HepG2 (cell line): ENCODE measurements around the gene MRPL54.

Experiments used
- CAMTA2 ChIP-seq: sonication (generic); formaldehyde crosslinking; IDR thresholded peaks from 2 replicates; pipeline ENCODE4 v1.4.0; 2020; ENCODE audit warnings: mild to moderate bottlenecking, missing genetic modification reagents, borderline replicate concordance
- NRL ChIP-seq: sonication (generic); formaldehyde crosslinking; IDR thresholded peaks from 2 replicates; pipeline ENCODE4 v1.5.0; 2020; ENCODE audit warnings: missing genetic modification reagents, mild to moderate bottlenecking, moderate library complexity, borderline replicate concordance
- TCF12 ChIP-seq, 2 experiments: fragments of 450-650 bp in 1 of 2; sonication (generic) in 1 of 2; formaldehyde crosslinking in 1 of 2; IDR thresholded peaks; 2 replicates each; pipeline versions ENCODE4 v1.6.1 to v1.8.0; 2017 to 2022; ENCODE audit warnings: antibody characterized with exemption in 1 of 2, mild to moderate bottlenecking in 1 of 2, missing genetic modification reagents in 1 of 2, moderate library complexity in 1 of 2
- ZNF484 ChIP-seq: sonication (generic); formaldehyde crosslinking; IDR thresholded peaks from 2 replicates; pipeline ENCODE4 v1.5.1; 2020; ENCODE audit warnings: mild to moderate bottlenecking, low read depth, missing genetic modification reagents, borderline replicate concordance
- ZNF709 ChIP-seq: sonication (generic); formaldehyde crosslinking; IDR thresholded peaks from 2 replicates; pipeline ENCODE4 v1.5.0; 2020; ENCODE audit warnings: mild to moderate bottlenecking, missing genetic modification reagents
- ZNF839 ChIP-seq: sonication (generic); formaldehyde crosslinking; IDR thresholded peaks from 2 replicates; pipeline ENCODE4 v1.4.0; 2020; ENCODE audit warnings: missing genetic modification reagents, mild to moderate bottlenecking, borderline replicate concordance
- TF ChIP-seq, protein P1 (sequence below): sonication (generic); formaldehyde crosslinking; IDR thresholded peaks from 2 replicates; pipeline ENCODE4 v1.5.0; 2020; ENCODE audit warnings: mild to moderate bottlenecking, missing genetic modification reagents, moderate library complexity

GRCh38 chr19:3782903-3783302, 20.4 kb downstream of the MRPL54 start:
- TF ChIP-seq, protein P1, sequence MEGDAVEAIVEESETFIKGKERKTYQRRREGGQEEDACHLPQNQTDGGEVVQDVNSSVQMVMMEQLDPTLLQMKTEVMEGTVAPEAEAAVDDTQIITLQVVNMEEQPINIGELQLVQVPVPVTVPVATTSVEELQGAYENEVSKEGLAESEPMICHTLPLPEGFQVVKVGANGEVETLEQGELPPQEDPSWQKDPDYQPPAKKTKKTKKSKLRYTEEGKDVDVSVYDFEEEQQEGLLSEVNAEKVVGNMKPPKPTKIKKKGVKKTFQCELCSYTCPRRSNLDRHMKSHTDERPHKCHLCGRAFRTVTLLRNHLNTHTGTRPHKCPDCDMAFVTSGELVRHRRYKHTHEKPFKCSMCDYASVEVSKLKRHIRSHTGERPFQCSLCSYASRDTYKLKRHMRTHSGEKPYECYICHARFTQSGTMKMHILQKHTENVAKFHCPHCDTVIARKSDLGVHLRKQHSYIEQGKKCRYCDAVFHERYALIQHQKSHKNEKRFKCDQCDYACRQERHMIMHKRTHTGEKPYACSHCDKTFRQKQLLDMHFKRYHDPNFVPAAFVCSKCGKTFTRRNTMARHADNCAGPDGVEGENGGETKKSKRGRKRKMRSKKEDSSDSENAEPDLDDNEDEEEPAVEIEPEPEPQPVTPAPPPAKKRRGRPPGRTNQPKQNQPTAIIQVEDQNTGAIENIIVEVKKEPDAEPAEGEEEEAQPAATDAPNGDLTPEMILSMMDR (CRISPR knock-in tag), result no peak
- no peak for TF ChIP-seq NRL (CRISPR knock-in tag)
- no peak for TF ChIP-seq TCF12 (IDR thresholded peaks at IDR 0.05)
- TF ChIP-seq TCF12 (CRISPR knock-in tag; IDR thresholded peaks at IDR 0.05), result no peak
- no peak for TF ChIP-seq ZNF709
- TF ChIP-seq ZNF484, result no peak
- no peak for TF ChIP-seq ZNF839 (CRISPR knock-in tag)
- no peak for TF ChIP-seq CAMTA2
